Lung (tissue), 12 donors: ENCODE measurements around the gene CIAO1. TPM values are rescaled to one million over a fixed set of nuclear protein-coding genes. Genes with fewer than 3 reads are reported as not detected.
A peak's percentile ranks its signal among the peaks of the same experiment; 100 is the strongest.

ENCODE experiments used
- ATAC-seq: fragments of 200-7000 bp; cut with Tn5 transposase; one replicate; pipeline ENCODE4 v1.9.1; 2020; ENCODE audit warnings: moderate number of reproducible peaks; ENCODE audit not compliant: insufficient read depth, low FRiP score
- DNase-seq, 3 donors: peaks; one replicate each; pipeline ENCODE4 v3.0.0-alpha.2; 2013 to 2017
- H3K27ac ChIP-seq, 2 donors: one replicate each; pipeline ENCODE4 v1.5.1; 2013; ENCODE audit warnings: mild to moderate bottlenecking in 2 of 2, moderate library complexity in 2 of 2, control low read depth in 1 of 2, inconsistent platforms in 1 of 2, low read depth in 1 of 2, low read length in 1 of 2
- H3K27me3 ChIP-seq, 3 donors: one replicate each; pipeline ENCODE4 v1.5.1; 2013; ENCODE audit warnings: low read length in 2 of 3; ENCODE audit not compliant: control insufficient read depth in 3 of 3, insufficient read depth in 3 of 3
- H3K36me3 ChIP-seq, 4 donors: one replicate each; pipeline ENCODE4 v1.5.1; 2013; ENCODE audit warnings: low read length in 4 of 4, mild to moderate bottlenecking in 1 of 4, moderate library complexity in 1 of 4; ENCODE audit not compliant: control insufficient read depth in 4 of 4, insufficient read depth in 4 of 4
- H3K4me1 ChIP-seq, 5 donors: one replicate each; pipeline ENCODE4 v1.5.1; 2013; ENCODE audit warnings: low read length in 5 of 5, mild to moderate bottlenecking in 2 of 5, moderate library complexity in 1 of 5; ENCODE audit not compliant: control insufficient read depth in 5 of 5, insufficient read depth in 5 of 5
- H3K4me3 ChIP-seq: one replicate; pipeline ENCODE4 v1.5.1; 2013; ENCODE audit warnings: mild to moderate bottlenecking, control low read depth, moderate library complexity
- H3K9ac ChIP-seq, 2 donors: one replicate each; pipeline ENCODE4 v1.5.1; 2013; ENCODE audit warnings: low read length in 2 of 2, control low read depth in 1 of 2; ENCODE audit not compliant: insufficient read depth in 1 of 2
- H3K9me3 ChIP-seq, 4 donors: one replicate each; pipeline ENCODE4 v1.5.1; 2013; ENCODE audit warnings: low read length in 3 of 4, mild to moderate bottlenecking in 1 of 4, moderate library complexity in 1 of 4; ENCODE audit not compliant: control insufficient read depth in 4 of 4, insufficient read depth in 3 of 4
- CTCF ChIP-seq: IDR thresholded peaks from 2 replicates; pipeline ENCODE4 v1.5.1; 2012; ENCODE audit warnings: mild to moderate bottlenecking; ENCODE audit errors: control extremely low read depth, extremely low read depth
- WGBS, 2 donors: extraction: QIAGEN DNeasy Blood & Tissue Kit; methylation state at CpG; one replicate each; pipeline ENCODE4 v1.1.7; 2013; 5-methylcytosine and 5-hydroxymethylcytosine counted together
- polyA plus RNA-seq, 2 donors: library from polyadenylated mRNA; stranded (reverse); fragments of 200-250 nt; gene quantifications; one replicate each; pipeline ENCODE4 v1.2.1, GENCODE V29; 2013
- total RNA-seq, 2 donors: library from RNA; depleted of rRNA in 1 of 2; stranded (reverse); fragments of >200 nt in 1 of 2; gene quantifications; one replicate each; pipeline ENCODE4 v1.2.1, GENCODE V29; 2014 to 2021
- donor health status: control.
- donor health status: control.
- donor health status: Bipolar disorder and iron deficiency.
- donor health status: healthy.
- donor health status: DM: yes; HTN: yes; CAD: no.

CIAO1 gene
- total and polyA plus RNA-seq, 4 donors = 27.9 to 74.3 (median 70.9) TPM

- peaks cover 0 to 20% (median 19%) of the 10 kb centered on the region in 4 donors for H3K36me3 ChIP-seq
- no peak overlapping the region for H3K9ac ChIP-seq
- peaks cover 10 to 24% (median 13%) of the 10 kb centered on the region in 5 donors for H3K4me1 ChIP-seq
- 1% methylated on average over 47 to 49 of the region's 49 CpGs for WGBS, 2 donors
- H3K4me3 ChIP-seq = peak overlapping the region; percentile 87
- H3K9me3 ChIP-seq = no peaks in the 10 kb centered on the region
- peak overlapping the region; percentile 92 for H3K27ac ChIP-seq
- TF ChIP-seq CTCF = no peak
- ATAC-seq (peak; percentile 2), DNase-seq (peak in 1 of 3 donors; percentile 46)
- no peaks in the 10 kb centered on the region for H3K27me3 ChIP-seq
Observed at GRCh38 chr2:96265349-96265839, 631 bp upstream of the CIAO1 start.

- H3K4me1 ChIP-seq = peaks cover 6 to 24% (median 10%) of the 10 kb centered on the region in 5 donors
- ATAC-seq = no peak
- H3K9ac ChIP-seq = no peak overlapping the region
- no peak overlapping the region for H3K4me3 ChIP-seq
- TF ChIP-seq CTCF = no peak
- no peak overlapping the region for H3K27ac ChIP-seq
- H3K9me3 ChIP-seq = no peaks in the 10 kb centered on the region
- peaks cover 14 to 29% (median 27%) of the 10 kb centered on the region in 4 donors for H3K36me3 ChIP-seq
- WGBS, 2 donors = 79% methylated on average over 12 of the region's 12 CpGs
- no peaks in the 10 kb centered on the region for H3K27me3 ChIP-seq
- peak in 1 of 3 donors; percentile 17 for DNase-seq
Observed at GRCh38 chr2:96267159-96267971, 1.3 kb downstream of the CIAO1 start.

- 87 to 88% methylated on average over 3 of the region's 3 CpGs for WGBS, 2 donors
- DNase-seq (peak in 1 of 3 donors; percentile 7), ATAC-seq (no peak)
- TF ChIP-seq CTCF = no peak
- Histone ChIP-seq H3K27ac (no peak overlapping the region), H3K36me3 (peaks cover 14 to 52% (median 45%) of the 10 kb centered on the region in 4 donors), H3K9me3 (no peaks in the 10 kb centered on the region), H3K4me3 (no peak overlapping the region), H3K27me3 (no peaks in the 10 kb centered on the region), H3K4me1 (peaks cover 0 to 7% (median 0%) of the 10 kb centered on the region in 5 donors), H3K9ac (no peak overlapping the region)
Observed at GRCh38 chr2:96271995-96272394, 6.0 kb downstream of the CIAO1 start.
